AG10803 (cell line): ENCODE data around the gene AMPD2.

Experiments used
- DNase-seq: peaks from one replicate; pipeline ENCODE4 v3.0.0; 2010; ENCODE audit warnings: low read depth
- H3K4me3 ChIP-seq: 2 replicates; pipeline ENCODE4 v1.5.1; 2011; ENCODE audit warnings: mild to moderate bottlenecking, low read length, control low read depth
- CTCF ChIP-seq: conservative IDR thresholded peaks from 2 replicates; pipeline ENCODE4 v1.5.1; 2011; ENCODE audit warnings: mild to moderate bottlenecking, low read length, control low read depth, inconsistent platforms

AMPD2 gene

GRCh38 chr1:109621379-109622136 lies 1.9 kb downstream of the AMPD2 start:
- H3K4me3 ChIP-seq: peak overlapping the region; percentile 99
- no peak for TF ChIP-seq CTCF
- DNase-seq: peak; percentile 25

- peak overlapping the region; percentile 99 for H3K4me3 ChIP-seq
- DNase-seq: no peak
- TF ChIP-seq CTCF: no peak
Measured at GRCh38 chr1:109622137-109622892, 2.7 kb downstream of the AMPD2 start.

GRCh38 chr1:109622895-109623294 lies 3.3 kb downstream of the AMPD2 start:
- DNase-seq: no peak
- H3K4me3 ChIP-seq: no peak overlapping the region; the same call in 1 of the 2 replicates
- TF ChIP-seq CTCF: no peak

GRCh38 chr1:109623601-109624161 lies 4.0 kb downstream of the AMPD2 start:
- H3K4me3 ChIP-seq: peak overlapping the region; percentile 30
- DNase-seq: no peak
- TF ChIP-seq CTCF: no peak

GRCh38 chr1:109624201-109625010 lies 4.8 kb downstream of the AMPD2 start:
- TF ChIP-seq CTCF: no peak
- no peak overlapping the region; the same call in none of the 2 replicates for H3K4me3 ChIP-seq
- DNase-seq: no peak

GRCh38 chr1:109625176-109625575 lies 5.5 kb downstream of the AMPD2 start:
- no peak for TF ChIP-seq CTCF
- DNase-seq: no peak
- H3K4me3 ChIP-seq: no peak overlapping the region
